ES-I3 (cell line): ENCODE measurements around the gene SYNPO2.

Experiments used
- H3K36me3 ChIP-seq: 2 replicates; pipeline ENCODE4 v1.6.1; 2013; ENCODE audit warnings: mild to moderate bottlenecking, low read length, control low read depth, moderate library complexity; ENCODE audit not compliant: insufficient read depth
- H3K4me1 ChIP-seq: 2 replicates; pipeline ENCODE4 v1.6.1; 2013; ENCODE audit warnings: mild to moderate bottlenecking, control low read depth, low read length; ENCODE audit not compliant: insufficient read depth
- H3K9ac ChIP-seq: 2 replicates; pipeline ENCODE4 v1.6.1; 2013; ENCODE audit warnings: low read depth, mild to moderate bottlenecking, low read length, moderate library complexity
- H3K9me3 ChIP-seq: 2 replicates; pipeline ENCODE4 v1.6.1; 2013; ENCODE audit warnings: mild to moderate bottlenecking, low read length, moderate library complexity; ENCODE audit not compliant: control insufficient read depth, insufficient read depth

SYNPO2 gene

GRCh38 chr4:118930255-118930654 is 41.6 kb downstream of the SYNPO2 start:
- no peaks in the 10 kb centered on the region for H3K9me3 ChIP-seq

GRCh38 chr4:118931786-118932185 is 43.1 kb downstream of the SYNPO2 start:
- Histone ChIP-seq H3K36me3 (no peaks in the 10 kb centered on the region), H3K9ac (no peak overlapping the region), H3K9me3 (no peaks in the 10 kb centered on the region), H3K4me1 (no peaks in the 10 kb centered on the region)

More at GRCh38 chr4:118930255-118930654, 41.6 kb downstream of the SYNPO2 start:
- Histone ChIP-seq H3K36me3 (no peaks in the 10 kb centered on the region), H3K9ac (no peak overlapping the region), H3K4me1 (no peaks in the 10 kb centered on the region)

- Histone ChIP-seq H3K36me3 (no peaks in the 10 kb centered on the region), H3K4me1 (peaks cover 10% of the 10 kb centered on the region; the same call in 1 of the 2 replicates), H3K9ac (no peak overlapping the region), H3K9me3 (no peaks in the 10 kb centered on the region)
Measured at GRCh38 chr4:118935819-118936218, 47.2 kb downstream of the SYNPO2 start.

DNA sequence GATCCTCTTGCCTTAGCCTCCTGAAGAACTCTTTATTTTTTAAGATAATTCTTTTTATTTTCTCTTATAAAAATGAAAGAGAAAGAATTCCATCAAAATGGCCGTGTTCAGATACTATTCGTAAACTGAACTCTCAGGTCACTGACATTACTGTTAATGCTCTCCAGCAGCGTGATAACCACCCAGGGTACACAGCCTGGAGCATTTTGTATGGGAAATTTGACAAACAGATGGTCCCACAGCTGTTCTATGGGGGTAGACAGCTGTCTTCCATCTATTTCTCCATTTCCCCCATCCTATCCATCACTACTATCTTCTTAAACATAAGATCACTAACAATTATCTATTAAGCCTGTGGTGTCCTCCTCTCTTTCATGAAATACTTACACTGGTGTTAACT is 47.8 kb downstream of the SYNPO2 start:
- peaks cover 10% of the 10 kb centered on the region; the same call in 1 of the 2 replicates for H3K4me1 ChIP-seq
- H3K36me3 ChIP-seq = no peaks in the 10 kb centered on the region
- no peaks in the 10 kb centered on the region for H3K9me3 ChIP-seq
- no peak overlapping the region for H3K9ac ChIP-seq

DNA sequence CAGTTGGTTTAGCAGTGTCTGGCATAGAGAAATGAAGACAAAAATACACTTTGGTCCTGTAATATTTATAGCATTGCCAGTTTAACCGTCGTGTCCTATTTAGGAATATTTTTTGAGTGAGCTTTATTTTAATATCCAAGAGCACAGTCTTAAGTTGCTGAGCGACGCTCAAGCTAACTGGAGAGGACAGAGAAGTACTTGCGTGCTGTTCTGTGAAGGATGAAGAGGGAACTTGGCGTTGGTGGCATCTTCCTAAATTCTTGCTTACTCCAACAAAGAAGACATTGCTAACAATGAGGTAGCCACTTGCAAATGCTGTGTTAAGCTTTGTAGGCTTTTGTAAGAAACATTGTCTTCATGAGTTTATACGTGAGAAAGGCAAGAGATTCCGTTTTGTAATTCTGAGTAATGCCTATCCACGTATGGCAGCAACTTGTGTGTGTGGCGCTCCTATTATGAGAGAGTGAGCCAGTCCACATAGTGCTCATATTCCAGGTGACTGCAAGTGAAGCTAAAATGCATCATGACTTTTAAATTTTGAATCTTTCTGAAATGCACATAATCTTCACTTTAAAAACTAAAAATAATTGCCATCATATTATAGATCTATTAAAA is 50.6 kb downstream of the SYNPO2 start:
- no peaks in the 10 kb centered on the region for H3K36me3 ChIP-seq
- H3K9me3 ChIP-seq = no peaks in the 10 kb centered on the region

DNA sequence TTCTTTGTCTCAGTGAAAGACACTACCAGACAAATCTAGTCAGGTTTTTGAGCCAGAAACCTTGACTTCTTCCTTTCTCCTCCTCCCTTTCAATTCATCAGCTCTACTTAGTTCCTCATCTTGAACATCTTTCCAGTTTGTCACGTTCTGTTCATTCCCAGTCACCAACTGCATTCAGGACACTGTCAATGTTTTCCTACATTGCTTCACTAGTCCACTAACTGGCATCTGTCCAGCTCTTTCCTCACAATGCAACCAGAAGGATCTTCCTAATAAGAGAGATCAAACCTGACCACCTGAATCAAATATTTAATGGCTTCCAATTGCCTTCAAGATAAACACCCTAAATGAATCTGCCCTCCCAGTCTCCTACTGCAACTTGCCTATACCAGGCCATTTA is 52.5 kb downstream of the SYNPO2 start:
- Histone ChIP-seq H3K4me1 (peaks cover 10% of the 10 kb centered on the region; the same call in 1 of the 2 replicates), H3K9me3 (no peaks in the 10 kb centered on the region), H3K9ac (no peak overlapping the region), H3K36me3 (no peaks in the 10 kb centered on the region)

More for the DNA sequence above, 50.6 kb downstream of the SYNPO2 start:
- no peak overlapping the region for H3K9ac ChIP-seq
- H3K4me1 ChIP-seq = peaks cover 10% of the 10 kb centered on the region; the same call in 1 of the 2 replicates

- H3K4me1 ChIP-seq = peaks cover 10% of the 10 kb centered on the region; the same call in 1 of the 2 replicates
- H3K9me3 ChIP-seq = no peaks in the 10 kb centered on the region
- no peak overlapping the region for H3K9ac ChIP-seq
- no peaks in the 10 kb centered on the region for H3K36me3 ChIP-seq
Measured at GRCh38 chr4:118941799-118942198, 53.1 kb downstream of the SYNPO2 start.

DNA sequence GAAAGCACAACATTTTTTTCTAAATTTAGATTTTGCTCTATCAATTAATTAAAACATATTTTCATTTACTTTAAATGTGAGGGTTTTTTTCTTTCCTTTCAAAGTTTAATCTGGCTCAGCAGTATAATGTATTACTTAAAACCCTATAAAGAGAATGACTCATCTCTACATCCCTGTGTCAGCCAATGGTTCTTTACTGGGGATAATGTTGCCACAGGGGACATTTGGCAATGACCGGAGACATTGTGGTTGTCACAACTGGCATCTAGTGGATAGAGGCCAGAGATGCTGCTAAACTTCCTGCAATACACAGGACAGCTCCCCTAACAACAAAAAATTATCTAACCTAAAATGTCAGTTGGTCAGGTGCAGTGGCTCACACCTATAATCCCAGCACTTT is 53.8 kb downstream of the SYNPO2 start:
- Histone ChIP-seq H3K36me3 (no peaks in the 10 kb centered on the region), H3K9ac (no peak overlapping the region), H3K9me3 (no peaks in the 10 kb centered on the region), H3K4me1 (peaks cover 10% of the 10 kb centered on the region; the same call in 1 of the 2 replicates)

DNA sequence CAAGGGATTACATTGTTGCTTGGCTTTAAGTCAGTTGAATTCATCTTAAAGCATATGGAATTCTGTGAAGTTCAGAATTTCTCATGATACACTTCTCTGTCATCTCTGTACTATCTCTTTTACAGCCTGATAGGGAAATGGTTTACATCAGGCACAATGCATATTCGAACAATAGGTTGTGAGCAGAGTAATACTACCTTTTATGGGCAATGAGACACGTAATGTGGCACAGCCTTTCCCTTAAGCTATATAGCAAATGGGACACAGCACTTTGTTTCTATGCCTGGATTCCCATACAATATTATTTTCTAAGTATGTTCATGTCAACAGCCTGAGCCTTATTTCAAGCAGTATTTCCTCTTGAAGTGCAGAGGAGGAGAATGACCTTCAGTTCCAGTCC is 58.4 kb downstream of the SYNPO2 start:
- H3K9ac ChIP-seq = no peak overlapping the region
- no peaks in the 10 kb centered on the region; the same call in 1 of the 2 replicates for H3K4me1 ChIP-seq
- H3K9me3 ChIP-seq = no peaks in the 10 kb centered on the region
- H3K36me3 ChIP-seq = no peaks in the 10 kb centered on the region

DNA sequence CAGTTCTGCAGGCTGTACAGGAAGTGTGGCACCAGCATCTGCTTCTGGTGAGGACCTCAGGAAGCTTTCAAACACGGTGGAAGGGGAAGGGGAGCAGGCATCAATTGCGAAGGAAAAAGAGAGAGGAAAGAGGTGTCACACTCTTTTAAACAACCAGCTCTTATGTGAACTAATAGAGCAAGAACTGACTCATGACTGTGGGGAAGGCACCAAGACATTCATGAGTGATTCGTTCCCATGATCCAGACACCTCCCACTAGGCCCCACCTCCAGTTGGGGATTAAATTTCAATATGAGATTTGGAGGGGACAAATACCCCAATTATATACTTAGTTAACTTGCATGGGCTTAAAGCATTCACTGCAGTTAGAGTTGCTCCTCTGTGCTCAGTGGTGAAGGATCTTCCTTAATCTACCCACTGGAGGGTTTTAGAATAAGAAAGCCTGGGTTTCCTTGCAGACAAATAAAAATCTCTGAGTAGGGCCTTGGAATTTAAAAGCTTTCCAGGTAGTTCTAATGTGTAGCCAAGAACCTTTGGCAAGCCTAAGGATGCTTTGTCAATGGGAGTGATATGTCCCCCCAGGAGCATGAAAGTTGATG is 60.0 kb downstream of the SYNPO2 start:
- no peaks in the 10 kb centered on the region for H3K36me3 ChIP-seq
- H3K9ac ChIP-seq = no peak overlapping the region
- H3K4me1 ChIP-seq = no peaks in the 10 kb centered on the region
- H3K9me3 ChIP-seq = no peaks in the 10 kb centered on the region

DNA sequence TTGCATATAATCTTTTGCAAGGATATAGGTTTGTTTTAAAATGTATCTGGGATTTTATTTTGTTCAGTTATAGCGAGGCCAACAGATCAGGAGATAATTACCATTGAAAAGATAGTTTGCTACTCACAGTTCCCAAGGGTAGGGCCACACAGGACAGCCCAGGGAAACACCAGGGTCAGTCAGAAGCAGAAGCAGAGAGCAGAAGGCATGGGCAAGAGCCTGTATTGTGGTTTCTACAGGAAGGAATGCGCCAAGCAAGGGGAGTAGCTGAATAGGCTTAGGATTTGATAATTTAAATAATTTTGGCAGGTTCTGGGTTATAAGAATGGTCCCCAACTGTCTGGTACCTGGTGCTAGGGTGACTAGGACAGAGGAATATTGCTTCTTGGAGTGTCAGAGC is 61.6 kb downstream of the SYNPO2 start:
- H3K4me1 ChIP-seq = no peaks in the 10 kb centered on the region
- no peaks in the 10 kb centered on the region for H3K36me3 ChIP-seq
- no peaks in the 10 kb centered on the region for H3K9me3 ChIP-seq
- H3K9ac ChIP-seq = no peak overlapping the region

GRCh38 chr4:118950929-118951570 is 62.4 kb downstream of the SYNPO2 start:
- Histone ChIP-seq H3K9ac (no peak overlapping the region), H3K9me3 (no peaks in the 10 kb centered on the region), H3K36me3 (no peaks in the 10 kb centered on the region), H3K4me1 (no peaks in the 10 kb centered on the region)

DNA sequence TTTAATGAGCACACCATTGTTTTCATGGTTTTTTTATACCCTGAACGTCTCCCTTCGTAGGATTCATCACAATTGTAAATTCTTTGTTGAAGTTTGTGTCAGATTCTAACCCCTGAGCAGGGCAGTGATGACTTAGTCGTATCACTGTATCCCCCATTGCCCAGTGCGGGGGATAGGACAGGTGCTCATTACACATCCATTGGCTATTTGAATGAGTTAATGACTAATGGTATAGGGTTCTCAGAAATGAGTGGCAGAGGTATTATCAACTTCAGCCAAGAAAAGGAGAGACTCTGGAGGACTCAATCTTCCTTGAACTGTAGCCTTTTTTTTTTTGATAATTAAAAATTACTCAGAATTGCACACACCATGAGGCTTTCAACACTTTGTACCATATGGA is 64.6 kb downstream of the SYNPO2 start:
- no peak overlapping the region for H3K9ac ChIP-seq
- no peaks in the 10 kb centered on the region for H3K36me3 ChIP-seq
- no peaks in the 10 kb centered on the region for H3K4me1 ChIP-seq
- no peaks in the 10 kb centered on the region for H3K9me3 ChIP-seq

- H3K9me3 ChIP-seq = no peaks in the 10 kb centered on the region
- no peak overlapping the region for H3K9ac ChIP-seq
- no peaks in the 10 kb centered on the region for H3K4me1 ChIP-seq
- no peaks in the 10 kb centered on the region for H3K36me3 ChIP-seq
Measured at GRCh38 chr4:118954246-118954645, 65.6 kb downstream of the SYNPO2 start.

DNA sequence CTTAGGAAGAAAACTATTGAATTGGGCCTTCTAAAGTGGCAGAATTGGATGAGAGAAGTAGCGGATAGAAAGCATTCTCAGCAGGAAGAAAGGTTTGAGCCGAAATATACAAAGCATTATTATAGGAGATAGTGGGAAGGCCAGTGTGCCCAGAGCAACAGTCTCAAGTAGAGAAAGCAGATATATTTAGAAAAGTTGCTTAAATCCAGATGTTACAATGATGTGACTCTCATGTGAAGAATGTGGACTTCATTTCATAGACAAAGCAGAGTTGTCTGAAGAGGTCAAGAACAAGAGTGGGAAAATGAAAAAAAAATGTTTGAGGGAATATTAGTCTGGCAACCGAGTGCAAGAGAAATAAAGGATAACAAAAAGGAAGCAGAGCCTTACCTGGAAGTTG is 66.9 kb downstream of the SYNPO2 start:
- Histone ChIP-seq H3K9ac (no peak overlapping the region), H3K36me3 (no peaks in the 10 kb centered on the region), H3K4me1 (no peaks in the 10 kb centered on the region), H3K9me3 (no peaks in the 10 kb centered on the region)
